GM12801 (cell line): Measurements from ENCODE around the gene FMNL1.

ENCODE experiments used
- TF ChIP-seq, protein P1 (sequence below): IDR thresholded peaks from one replicate; pipeline ENCODE4 v1.5.1; 2011; ENCODE audit warnings: control low read depth; ENCODE audit not compliant: insufficient read length; ENCODE audit errors: extremely low read depth

FMNL1 gene

GRCh38 chr17:45291171-45291805 lies 69.6 kb downstream of the FMNL1 start:
- TF ChIP-seq, protein P1, sequence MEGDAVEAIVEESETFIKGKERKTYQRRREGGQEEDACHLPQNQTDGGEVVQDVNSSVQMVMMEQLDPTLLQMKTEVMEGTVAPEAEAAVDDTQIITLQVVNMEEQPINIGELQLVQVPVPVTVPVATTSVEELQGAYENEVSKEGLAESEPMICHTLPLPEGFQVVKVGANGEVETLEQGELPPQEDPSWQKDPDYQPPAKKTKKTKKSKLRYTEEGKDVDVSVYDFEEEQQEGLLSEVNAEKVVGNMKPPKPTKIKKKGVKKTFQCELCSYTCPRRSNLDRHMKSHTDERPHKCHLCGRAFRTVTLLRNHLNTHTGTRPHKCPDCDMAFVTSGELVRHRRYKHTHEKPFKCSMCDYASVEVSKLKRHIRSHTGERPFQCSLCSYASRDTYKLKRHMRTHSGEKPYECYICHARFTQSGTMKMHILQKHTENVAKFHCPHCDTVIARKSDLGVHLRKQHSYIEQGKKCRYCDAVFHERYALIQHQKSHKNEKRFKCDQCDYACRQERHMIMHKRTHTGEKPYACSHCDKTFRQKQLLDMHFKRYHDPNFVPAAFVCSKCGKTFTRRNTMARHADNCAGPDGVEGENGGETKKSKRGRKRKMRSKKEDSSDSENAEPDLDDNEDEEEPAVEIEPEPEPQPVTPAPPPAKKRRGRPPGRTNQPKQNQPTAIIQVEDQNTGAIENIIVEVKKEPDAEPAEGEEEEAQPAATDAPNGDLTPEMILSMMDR: no peak

DNA sequence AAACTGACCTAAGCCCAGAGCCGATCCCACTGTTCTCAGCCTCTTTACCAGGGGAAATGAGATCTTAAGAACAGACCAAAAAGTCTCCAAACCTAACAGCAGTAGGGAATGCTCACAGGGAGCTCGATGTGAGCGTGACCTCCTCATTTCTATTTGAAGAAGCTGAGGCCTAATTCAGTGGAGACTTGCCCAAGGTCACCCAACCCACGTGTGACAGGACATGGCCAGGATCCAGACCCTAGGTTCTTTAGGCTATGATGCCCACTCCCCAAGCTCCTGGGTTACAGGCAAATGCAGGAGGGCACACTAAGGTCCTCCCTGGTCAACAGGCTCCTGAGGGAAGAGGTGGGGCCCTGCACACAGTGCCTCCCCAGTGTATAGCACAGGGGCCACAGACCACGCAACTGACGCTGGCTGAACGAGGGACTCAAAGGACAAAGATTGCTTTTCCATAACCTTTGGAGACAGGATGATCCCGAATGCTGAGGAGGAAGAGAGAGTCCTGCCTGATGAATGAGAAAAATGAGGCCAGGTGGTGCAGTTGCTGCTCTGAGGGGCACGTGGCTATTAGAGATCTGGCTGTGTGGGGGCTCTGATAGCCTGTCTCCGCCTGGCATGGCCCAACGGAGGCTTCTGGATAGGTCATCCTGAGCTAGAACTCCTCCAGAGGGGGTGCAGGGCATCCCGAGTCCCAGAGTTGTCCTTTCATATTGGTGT lies 71.2 kb downstream of the FMNL1 start:
- TF ChIP-seq, protein P1: no peak

GRCh38 chr17:45293413-45294211 lies 71.9 kb downstream of the FMNL1 start:
- TF ChIP-seq, protein P1: no peak

GRCh38 chr17:45294506-45294905 lies 72.8 kb downstream of the FMNL1 start:
- TF ChIP-seq, protein P1: no peak

- TF ChIP-seq, protein P1: no peak
These were observed 74.5 kb downstream of the FMNL1 start for GRCh38 chr17:45296003-45296832.

DNA sequence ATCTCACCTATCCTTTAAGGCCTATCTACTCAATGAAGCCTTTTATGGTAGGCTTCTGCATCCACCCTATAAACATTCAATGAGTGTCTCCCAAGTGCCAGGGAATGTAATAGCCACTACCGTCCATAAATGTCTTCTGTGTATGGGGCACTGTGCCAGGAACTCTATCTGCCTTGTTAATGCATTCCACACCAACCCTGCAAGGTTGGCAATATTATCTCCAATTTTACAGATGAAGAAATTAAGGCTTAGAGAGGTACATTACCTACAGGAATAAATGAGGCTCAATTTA lies 75.1 kb downstream of the FMNL1 start:
- TF ChIP-seq, protein P1: no peak
